Nephron (organoid): ENCODE results near the gene RSRC1.
"Not testable (repeated sequence)": the region's sequence is repeated elsewhere in the genome, so short reads cannot be mapped to it uniquely, and the experiment has no call there.

Experiments
- H3K27ac Mint-ChIP-seq, 3 experiments: 2 replicates each; pipeline ENCODE4 v1.8.0; 2020; ENCODE audit warnings: mixed read lengths in 3 of 3, mild to moderate bottlenecking in 2 of 3, moderate library complexity in 1 of 3
- H3K27me3 Mint-ChIP-seq: 2 replicates; pipeline ENCODE4 v1.8.0; 2021; ENCODE audit warnings: low read depth, mild to moderate bottlenecking, moderate library complexity, mixed read lengths
- H3K36me3 Mint-ChIP-seq: 2 replicates; pipeline ENCODE4 v1.8.0; 2020; ENCODE audit warnings: low read depth, mixed read lengths
- H3K4me1 Mint-ChIP-seq: 2 replicates; pipeline ENCODE4 v1.8.0; 2020; ENCODE audit warnings: mixed read lengths
- H3K4me3 Mint-ChIP-seq, 3 experiments: 2 replicates each; pipeline ENCODE4 v1.8.0; 2020; ENCODE audit warnings: mild to moderate bottlenecking in 3 of 3, mixed read lengths in 3 of 3, moderate library complexity in 2 of 3
- H3K9me3 Mint-ChIP-seq: 2 replicates; pipeline ENCODE4 v1.8.0; 2020; ENCODE audit warnings: mixed read lengths
- CTCF ChIP-seq, 3 experiments: fragments of 200-600 bp; sonication (generic); IDR thresholded peaks; one replicate each; pipeline ENCODE4 v1.5.0; 2021; ENCODE audit warnings: antibody characterized with exemption in 3 of 3; ENCODE audit not compliant: unreplicated experiment in 3 of 3

Gene RSRC1

GRCh38 chr3:158213461-158213860 lies 103.6 kb downstream of the RSRC1 start:
- TF ChIP-seq CTCF (IDR thresholded peaks at IDR 0.05; ENCODE audit: unreplicated experiment in 3 of 3): no peak
- H3K9me3 Mint-ChIP-seq: no peaks in the 10 kb centered on the region
- no peak overlapping the region for H3K4me3 Mint-ChIP-seq
- H3K4me1 Mint-ChIP-seq: no peaks in the 10 kb centered on the region
- no peak overlapping the region for H3K27ac Mint-ChIP-seq
- H3K27me3 Mint-ChIP-seq: no peaks in the 10 kb centered on the region
- no peaks in the 10 kb centered on the region for H3K36me3 Mint-ChIP-seq

GRCh38 chr3:158217992-158218391 lies 108.1 kb downstream of the RSRC1 start:
- Mint-ChIP-seq H3K27ac (no peak overlapping the region), H3K4me1 (no peaks in the 10 kb centered on the region), H3K36me3 (no peaks in the 10 kb centered on the region), H3K9me3 (no peaks in the 10 kb centered on the region), H3K4me3 (no peak overlapping the region), H3K27me3 (no peaks in the 10 kb centered on the region)
- TF ChIP-seq CTCF (IDR thresholded peaks at IDR 0.05; ENCODE audit: unreplicated experiment in 3 of 3): no peak

- Mint-ChIP-seq H3K9me3 (no peaks in the 10 kb centered on the region), H3K4me3 (no peak overlapping the region), H3K4me1 (no peaks in the 10 kb centered on the region), H3K27ac (no peak overlapping the region), H3K27me3 (no peaks in the 10 kb centered on the region), H3K36me3 (no peaks in the 10 kb centered on the region)
- TF ChIP-seq CTCF (IDR thresholded peaks at IDR 0.05; ENCODE audit: unreplicated experiment in 3 of 3): no peak
Measured at GRCh38 chr3:158220575-158220974, 110.7 kb downstream of the RSRC1 start.

GRCh38 chr3:158221426-158221825 lies 111.5 kb downstream of the RSRC1 start:
- Mint-ChIP-seq H3K4me1 (no peaks in the 10 kb centered on the region), H3K36me3 (no peaks in the 10 kb centered on the region), H3K27me3 (no peaks in the 10 kb centered on the region), H3K27ac (no peak overlapping the region), H3K4me3 (no peak overlapping the region), H3K9me3 (no peaks in the 10 kb centered on the region)
- TF ChIP-seq CTCF (IDR thresholded peaks at IDR 0.05; ENCODE audit: unreplicated experiment in 3 of 3): no peak

GRCh38 chr3:158226429-158226828 lies 116.5 kb downstream of the RSRC1 start:
- TF ChIP-seq CTCF (IDR thresholded peaks at IDR 0.05; ENCODE audit: unreplicated experiment in 3 of 3): no peak
- H3K36me3 Mint-ChIP-seq: no peaks in the 10 kb centered on the region
- H3K27me3 Mint-ChIP-seq: no peaks in the 10 kb centered on the region
- no peaks in the 10 kb centered on the region for H3K4me1 Mint-ChIP-seq
- H3K4me3 Mint-ChIP-seq: no peak overlapping the region
- no peaks in the 10 kb centered on the region for H3K9me3 Mint-ChIP-seq
- no peak overlapping the region for H3K27ac Mint-ChIP-seq

GRCh38 chr3:158228942-158229341 lies 119.1 kb downstream of the RSRC1 start:
- not testable (repeated sequence) for H3K4me3 Mint-ChIP-seq, H3K4me1 Mint-ChIP-seq, H3K9me3 Mint-ChIP-seq, H3K27me3 Mint-ChIP-seq, H3K36me3 Mint-ChIP-seq, H3K27ac Mint-ChIP-seq
